K562 (cell line): ENCODE data around the gene TSPYL2. TPM values are rescaled to one million over a fixed set of nuclear protein-coding genes. Genes with fewer than 3 reads are reported as not detected.

Experiments used
- ATAC-seq: fragments of 200-7000 bp; cut with Tn5 transposase; 3 replicates; pipeline ENCODE4 v1.9.1; 2020; ENCODE audit warnings: moderate library complexity
- BruUV-seq: library from RNA; stranded (reverse); fragments of 400-500 nt; replicated peaks from 2 replicates; lab custom pipeline; 2021; lab: Mats Ljungman, UMichigan
- CTCF ChIA-PET: fragments of 300-600 bp; formaldehyde crosslinking; extraction: SDS; loops from one replicate; lab custom pipeline; 2021; ENCODE audit warnings: low intra/inter-chr PET ratio; lab: Yijun Ruan, JAX
- POLR2A ChIA-PET: fragments of 300-600, 350-650 bp; sonication (Branson Sonifier 250); formaldehyde crosslinking; extraction: SDS; loops from one replicate; lab custom pipeline; 2021; ENCODE audit warnings: antibody characterized with exemption, inconsistent platforms; lab: Yijun Ruan, JAX
- DNase-seq, 4 experiments: peaks; one replicate each; pipeline versions ENCODE4 v3.0.0 to v3.0.0-alpha.2; 2011 to 2018; ENCODE audit warnings: low spot score in 3 of 4, mixed read lengths in 3 of 4; ENCODE audit errors: extremely low read depth in 1 of 4
- FAIRE-seq: peaks from 2 replicates; lab custom pipeline; 2011; peaks lifted over from hg19 to GRCh38; lab: Jason Lieb, UNC
- H2AFZ ChIP-seq: 2 replicates; pipeline ENCODE4 v1.6.0; 2011; ENCODE audit warnings: low read depth, low read length, control low read depth, inconsistent platforms
- H3K27ac ChIP-seq: fragments of 200-600 bp; 3 replicates; pipeline ENCODE4 v1.8.0; 2011; ENCODE audit warnings: low read depth, mild to moderate bottlenecking, control low read depth, inconsistent platforms, low read length, moderate library complexity, mixed read lengths; ENCODE audit errors: extremely low read depth
- H3K27me3 ChIP-seq, 2 experiments: fragments of 300-600 bp in 1 of 2; 2 replicates in 1 of 2; 3 replicates in 1 of 2; pipeline versions ENCODE4 v1.6.0 to v1.8.0; 2011; ENCODE audit warnings: inconsistent platforms in 2 of 2, low read length in 2 of 2, mild to moderate bottlenecking in 1 of 2, mixed read lengths in 1 of 2, moderate library complexity in 1 of 2; ENCODE audit not compliant: control insufficient read depth in 2 of 2, insufficient read depth in 2 of 2
- H3K36me3 ChIP-seq: fragments of 300-600 bp; 3 replicates; pipeline ENCODE4 v1.8.0; 2011; ENCODE audit warnings: mild to moderate bottlenecking, low read length, inconsistent platforms; ENCODE audit not compliant: control insufficient read depth, insufficient read depth
- H3K4me1 ChIP-seq, 2 experiments: fragments of 200-600 bp in 1 of 2; replicated peaks in 1 of 2; 2 replicates in 1 of 2; 3 replicates in 1 of 2; pipeline versions ENCODE4 v1.5.1 to v1.8.0; 2011; ENCODE audit warnings: inconsistent platforms in 2 of 2, low read length in 2 of 2, mild to moderate bottlenecking in 1 of 2, mixed read lengths in 1 of 2, moderate library complexity in 1 of 2; ENCODE audit not compliant: control insufficient read depth in 2 of 2, insufficient read depth in 2 of 2
- H3K4me2 ChIP-seq: 2 replicates; pipeline ENCODE4 v1.6.1; 2011; ENCODE audit warnings: low read length, control low read depth, inconsistent platforms, mixed read lengths; ENCODE audit not compliant: insufficient read depth
- H3K4me3 ChIP-seq: fragments of 200-600 bp; sonication (generic), shearing (Covaris generic); 2 replicates; pipeline ENCODE4 v1.5.1; 2016; ENCODE audit warnings: control low read depth, inconsistent platforms
- H3K79me2 ChIP-seq: fragments of 200-600 bp; 3 replicates; pipeline ENCODE4 v1.8.0; 2011; ENCODE audit warnings: low read length, inconsistent platforms; ENCODE audit not compliant: control insufficient read depth, insufficient read depth
- H3K9ac ChIP-seq, 2 experiments: 2 replicates each; pipeline versions ENCODE4 v1.6.0 to v1.6.1; 2011; ENCODE audit warnings: low read depth in 2 of 2, low read length in 2 of 2, control low read depth in 1 of 2, inconsistent platforms in 1 of 2, mild to moderate bottlenecking in 1 of 2, mixed read lengths in 1 of 2; ENCODE audit not compliant: insufficient read depth in 1 of 2
- H3K9me1 ChIP-seq: one replicate; pipeline ENCODE4 v1.6.0; 2011; ENCODE audit warnings: inconsistent platforms, mild to moderate bottlenecking, low read length, moderate library complexity; ENCODE audit not compliant: control insufficient read depth, insufficient read depth
- H3K9me3 ChIP-seq: replicated peaks from 2 replicates; pipeline ENCODE4 v1.5.1; 2011; ENCODE audit warnings: low read depth, low read length, inconsistent platforms; ENCODE audit not compliant: control insufficient read depth, insufficient read depth
- H4K20me1 ChIP-seq: replicated peaks from 2 replicates; pipeline ENCODE4 v1.6.1; 2011; ENCODE audit warnings: low read length, inconsistent platforms, mixed read lengths; ENCODE audit not compliant: control insufficient read depth, insufficient read depth
- HBP1 ChIP-seq: fragments of 450-650 bp; formaldehyde crosslinking; IDR thresholded peaks from 2 replicates; pipeline ENCODE4 v1.4.0; 2022; ENCODE audit warnings: missing genetic modification characterization
- HMGXB4 ChIP-seq: sonication (generic); formaldehyde crosslinking; IDR thresholded peaks from 2 replicates; pipeline ENCODE4 v1.8.1; 2023; ENCODE audit warnings: mild to moderate bottlenecking, missing genetic modification reagents
- L3MBTL2 ChIP-seq: fragments of 450-650 bp; IDR thresholded peaks from 2 replicates; pipeline ENCODE4 v1.6.1; 2016; ENCODE audit warnings: mild to moderate bottlenecking, moderate library complexity
- NR2C1 ChIP-seq, 2 experiments: fragments of 450-650 bp; IDR thresholded peaks; 2 replicates each; pipeline ENCODE4 v1.6.1; 2017; ENCODE audit warnings: mild to moderate bottlenecking in 2 of 2, antibody characterized with exemption in 1 of 2, inconsistent platforms in 1 of 2, missing compliant biosample characterization in 1 of 2, missing genetic modification characterization in 1 of 2
- NR4A1 ChIP-seq, 2 experiments: fragments of 250-450 bp in 1 of 2; fragments of 450-650 bp in 1 of 2; sonication (Bioruptor Pico) in 1 of 2; IDR thresholded peaks; 2 replicates each; pipeline versions ENCODE4 v1.4.0 to v1.6.1; 2016 to 2020; ENCODE audit warnings: mild to moderate bottlenecking in 2 of 2, missing compliant biosample characterization in 1 of 2, missing genetic modification characterization in 1 of 2, moderate library complexity in 1 of 2
- POLR2H ChIP-seq: IDR thresholded peaks from 2 replicates; pipeline ENCODE4 v1.6.1; 2016; ENCODE audit warnings: missing genetic modification characterization, low read depth, mild to moderate bottlenecking, control low read depth, missing compliant biosample characterization, moderate library complexity
- SMC3 ChIP-seq: conservative IDR thresholded peaks from 2 replicates; pipeline ENCODE4 v1.6.1; 2011; ENCODE audit warnings: low read depth, low read length, improper control_type of control experiment; ENCODE audit not compliant: insufficient read depth
- TAF15 ChIP-seq: fragments of 200-400 bp; formaldehyde crosslinking; IDR thresholded peaks from 2 replicates; pipeline ENCODE4 v1.6.1; 2017; ENCODE audit warnings: mild to moderate bottlenecking, low read depth, low read length, moderate library complexity
- TCF7L2 ChIP-seq: fragments of 150-350 bp; IDR thresholded peaks from 2 replicates; pipeline ENCODE4 v1.6.1; 2016; ENCODE audit warnings: low read depth, mild to moderate bottlenecking, low read length, moderate library complexity
- UBTF ChIP-seq, 2 experiments: IDR thresholded peaks; 2 replicates each; pipeline ENCODE4 v1.6.1; 2012; ENCODE audit warnings: improper control_type of control experiment in 2 of 2, low read depth in 2 of 2, low read length in 2 of 2, borderline replicate concordance in 1 of 2
- ZBTB33 ChIP-seq: sonication (generic); formaldehyde crosslinking; IDR thresholded peaks from 2 replicates; pipeline ENCODE4 v1.8.1; 2023; ENCODE audit warnings: mild to moderate bottlenecking, missing genetic modification reagents
- ZSCAN32 ChIP-seq: fragments of 450-650 bp; formaldehyde crosslinking; IDR thresholded peaks from 2 replicates; pipeline ENCODE4 v1.4.0; 2020; ENCODE audit warnings: mild to moderate bottlenecking, moderate library complexity
- WGBS: fragments of 100-300 bp; shearing (Covaris generic); methylation state at CpG from one replicate; pipeline ENCODE4 v1.1.6; 2016; ENCODE audit warnings: low coverage, mixed read lengths; ENCODE audit not compliant: insufficient coverage; ENCODE audit errors: missing lambda C conversion rate; 5-methylcytosine and 5-hydroxymethylcytosine counted together
- in situ Hi-C: fragments of 300-500 bp; cut with MboI; formaldehyde crosslinking; loops from 4 replicates; pipeline ENCODE4 v1.15.0; 2018; ENCODE audit warnings: inconsistent platforms, mixed read lengths
- intact Hi-C: fragments of 100-400 bp; cut with micrococcal nuclease; formaldehyde crosslinking; loops from 2 replicates; pipeline ENCODE4 v1.14.2; 2022
- polyA plus RNA-seq, 8 experiments: library from polyadenylated mRNA; depleted of rRNA in 4 of 8; stranded (reverse) in 5 of 8; unstranded in 3 of 8; fragments of >200 nt; fragmentation: Nextera tagmentation in 2 of 8; fragmentation: Illumina TruSeq in 1 of 8; extraction: Ambion mirVana in 2 of 8; extraction: Trizol in 1 of 8; gene quantifications; 2 replicates each; pipeline versions ENCODE4 v1.2.1 to v1.2.3, GENCODE V29; 2011 to 2014; ENCODE audit warnings: inconsistent platforms in 1 of 8, missing spikeins in 1 of 8
- total RNA-seq, 7 experiments: library from RNA; depleted of rRNA in 6 of 7; stranded (reverse); fragments of >200 nt in 6 of 7; fragmentation: Illumina TruSeq in 2 of 7; extraction: Trizol in 2 of 7; gene quantifications; 2 replicates each; pipeline versions ENCODE4 v1.2.1 to v1.2.3, GENCODE V29; 2011 to 2021; ENCODE audit warnings: low replicate concordance in 1 of 7

The TSPYL2 gene
- total and polyA plus RNA-seq, 9 of the 15 experiments (the other 6 are each of a cell fraction or from before 2014, with no cell fraction given) = 0.41 to 20.0 (median 10.8) TPM

GRCh38 chrX:53133400-53133799 lies 51.2 kb downstream of the TSPYL2 start (continued):
- TF ChIP-seq ZSCAN32 (CRISPR knock-in tag) (no peak), UBTF (IDR thresholded peaks at IDR 0.05; ENCODE audit: borderline replicate concordance in 1 of 2, low read depth in 2 of 2, low read length in 2 of 2) (no peak), ZBTB33 (no peak), POLR2H (tag) (no peak), TCF7L2 (no peak)

GRCh38 chrX:53135581-53135980 lies 53.4 kb downstream of the TSPYL2 start:
- DNase-seq = no peak
- H3K9ac ChIP-seq = no peak overlapping the region
- no peaks in the 10 kb centered on the region for H3K27me3 ChIP-seq
- H3K36me3 ChIP-seq = no peaks in the 10 kb centered on the region
- FAIRE-seq = no peak
- H3K79me2 ChIP-seq = no peaks in the 10 kb centered on the region
- intact Hi-C loops (no loop called here), in situ Hi-C loops (no loop called here)
- no peak overlapping the region for H3K27ac ChIP-seq
- ATAC-seq = no peak
- peaks cover 3% of the 10 kb centered on the region; the same call in 1 of the 2 replicates for H4K20me1 ChIP-seq
- H3K9me1 ChIP-seq = no peaks in the 10 kb centered on the region
- H3K4me1 ChIP-seq = no peaks in the 10 kb centered on the region
- H3K4me3 ChIP-seq = no peak overlapping the region
- CTCF ChIA-PET = no interaction called here
- H3K9me3 ChIP-seq = no peaks in the 10 kb centered on the region
- H3K4me2 ChIP-seq = no peak overlapping the region
- BruUV-seq = no TSS peak
- H2AFZ ChIP-seq = no peak overlapping the region
- 23% methylated on average over 2 of the region's 2 CpGs for WGBS
- POLR2A ChIA-PET = interaction anchor here (0.7 to 1.1 kb wide), 2 partner anchors 18 to 25 kb away, joined by 3 read pairs; no protein-coding TSS in a partner anchor
- no peak for TF ChIP-seq TAF15
- no peak for TF ChIP-seq NR4A1 (CRISPR knock-in tag; IDR thresholded peaks at IDR 0.05)
- TF ChIP-seq NR4A1 (tag; IDR thresholded peaks at IDR 0.05) = no peak
- TF ChIP-seq L3MBTL2 = no peak
- no peak for TF ChIP-seq SMC3
- no peak for TF ChIP-seq HBP1 (CRISPR knock-in tag)
- no peak for TF ChIP-seq HMGXB4
- no peak for TF ChIP-seq NR2C1 (IDR thresholded peaks at IDR 0.05)
- no peak for TF ChIP-seq NR2C1 (tag; IDR thresholded peaks at IDR 0.05)
